HG03439 (cell line): ENCODE data around the gene INSIG1.

ENCODE experiments used
- ATAC-seq: cut with Tn5 transposase; IDR thresholded peaks from one replicate; pipeline ENCODE4 v1.9.1; 2021; ENCODE audit warnings: mild to moderate bottlenecking, moderate library complexity; ENCODE audit not compliant: unreplicated experiment

Gene INSIG1

DNA sequence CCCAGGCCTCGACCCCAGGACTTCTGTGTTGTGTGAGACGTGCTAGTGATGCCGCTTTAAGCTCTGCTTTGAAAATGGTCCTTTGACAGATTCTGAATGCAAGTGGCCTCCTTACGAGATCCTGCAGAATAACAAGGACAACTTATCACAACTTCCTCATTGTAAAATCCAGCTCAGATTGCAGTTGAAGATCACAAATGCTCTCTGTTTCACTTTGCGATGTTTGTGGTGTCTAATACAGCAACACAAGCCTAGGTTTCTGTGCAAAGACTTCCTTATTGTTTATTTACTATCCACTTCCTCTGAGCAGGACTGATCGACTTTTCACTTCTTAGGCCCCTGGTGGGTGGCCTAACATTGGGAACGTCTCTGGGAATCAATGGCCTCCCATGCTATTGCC lies 31.7 kb upstream of the INSIG1 start:
- ATAC-seq: no peak

DNA sequence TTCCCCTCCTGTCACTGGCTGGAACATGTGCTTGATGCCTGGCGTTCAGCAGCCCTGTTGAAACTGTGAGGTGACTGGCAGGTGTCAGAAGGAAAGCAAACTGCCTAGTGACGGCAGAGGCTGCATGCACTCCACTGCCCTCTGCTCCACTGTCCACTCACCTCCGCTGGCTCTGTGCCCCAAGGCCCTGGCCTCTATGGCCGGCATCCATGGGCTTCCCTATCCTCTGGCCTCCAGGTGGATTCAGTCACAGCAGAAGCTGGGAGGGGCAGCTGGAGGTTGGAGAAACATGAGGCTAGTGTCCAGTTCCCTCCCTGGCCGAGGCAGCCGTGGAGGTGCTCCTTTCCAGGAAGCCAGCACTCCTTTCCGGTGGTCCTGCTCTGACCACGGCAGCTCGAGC lies 31.2 kb upstream of the INSIG1 start:
- ATAC-seq: no peak

DNA sequence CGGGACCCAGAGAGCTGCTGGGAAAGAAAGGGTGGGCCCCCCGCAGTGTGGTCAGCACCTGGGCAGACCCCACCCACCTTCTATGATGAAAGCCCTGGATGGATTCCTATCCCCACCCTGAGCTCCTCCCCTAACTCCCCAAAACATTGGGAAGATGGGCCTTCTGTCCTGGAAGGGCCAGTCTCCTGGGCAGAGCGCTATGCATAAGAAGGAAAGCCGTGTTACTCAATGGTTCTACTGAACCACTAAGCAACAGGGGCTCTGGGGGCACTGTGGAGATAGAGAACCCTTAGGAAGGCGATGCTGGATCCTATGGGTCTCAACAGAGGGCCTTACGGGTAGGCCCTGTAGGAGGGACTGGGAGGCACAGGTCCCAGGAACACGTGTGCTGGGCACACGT lies 30.7 kb upstream of the INSIG1 start:
- no peak for ATAC-seq

DNA sequence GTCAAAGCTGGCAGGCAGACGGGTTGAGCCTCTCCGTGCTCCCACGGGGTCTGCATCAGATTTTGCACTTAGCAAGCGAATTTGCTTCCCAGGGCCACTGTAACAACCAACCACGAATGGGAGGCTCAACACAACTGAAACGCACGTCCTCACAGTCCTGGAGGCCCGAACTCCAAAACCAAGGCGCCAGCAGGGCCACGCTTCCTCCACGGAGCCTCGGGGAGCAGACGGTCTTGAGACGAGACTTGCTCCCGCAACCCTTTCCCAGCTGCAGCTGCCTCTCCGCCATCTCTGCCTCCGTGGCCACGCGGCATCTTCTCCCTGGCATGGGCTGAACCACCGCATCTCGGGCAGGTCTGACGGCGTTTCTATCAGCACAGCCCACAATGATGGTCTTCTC lies 30.2 kb upstream of the INSIG1 start:
- ATAC-seq: no peak

DNA sequence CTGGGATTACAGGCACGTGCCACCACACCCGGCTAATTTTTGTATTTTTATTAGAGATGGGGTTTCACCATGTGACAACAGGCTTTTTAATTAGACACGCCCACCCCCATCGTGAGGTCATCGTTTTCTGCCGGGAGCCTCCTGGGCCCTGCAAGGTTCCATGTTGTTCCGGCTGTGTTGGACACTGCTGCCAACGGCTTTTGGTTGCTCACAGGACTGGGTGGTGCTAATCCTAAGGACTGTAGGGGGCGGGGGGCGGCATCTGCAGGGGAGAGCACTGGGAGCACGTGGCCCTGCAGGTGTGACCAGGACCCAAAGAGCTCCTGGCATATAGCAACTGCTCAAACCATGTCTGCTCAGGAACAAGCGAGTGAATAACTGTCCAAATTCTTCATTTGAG lies 29.5 kb upstream of the INSIG1 start:
- no peak for ATAC-seq

DNA sequence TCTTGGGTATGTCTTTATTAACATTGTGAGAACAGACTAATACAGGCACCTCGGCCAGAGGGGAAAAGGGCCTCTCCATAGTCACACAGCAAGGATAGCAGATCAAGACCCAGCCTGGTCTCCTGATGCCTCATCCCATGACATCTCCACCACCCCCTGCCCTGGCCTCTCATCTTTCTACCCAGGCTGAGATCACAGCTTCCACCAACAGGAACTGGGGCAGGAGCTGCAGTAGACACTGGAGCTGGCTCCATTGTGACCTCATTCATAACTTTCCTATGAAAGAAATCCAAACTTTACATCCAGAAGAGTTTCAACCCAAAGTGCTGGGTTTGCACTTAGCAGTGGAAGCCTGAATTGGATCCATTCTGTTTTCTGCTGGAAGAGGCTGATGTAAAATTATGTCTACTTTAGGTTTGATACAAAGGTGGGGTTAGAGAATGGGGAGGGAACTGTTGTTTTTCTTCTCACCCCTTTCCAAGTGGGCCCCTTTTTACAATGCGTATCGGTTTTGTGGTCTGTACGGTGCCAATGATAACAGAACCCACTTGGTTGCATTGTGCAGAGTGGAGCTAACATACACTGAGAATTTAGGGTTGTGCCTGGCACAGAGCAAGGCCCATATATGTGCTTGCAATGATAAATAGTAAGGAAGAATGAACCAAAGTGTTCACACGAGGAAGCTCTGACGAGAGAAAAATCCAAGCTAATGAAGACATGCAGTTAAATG lies 28.6 kb upstream of the INSIG1 start:
- no peak for ATAC-seq

DNA sequence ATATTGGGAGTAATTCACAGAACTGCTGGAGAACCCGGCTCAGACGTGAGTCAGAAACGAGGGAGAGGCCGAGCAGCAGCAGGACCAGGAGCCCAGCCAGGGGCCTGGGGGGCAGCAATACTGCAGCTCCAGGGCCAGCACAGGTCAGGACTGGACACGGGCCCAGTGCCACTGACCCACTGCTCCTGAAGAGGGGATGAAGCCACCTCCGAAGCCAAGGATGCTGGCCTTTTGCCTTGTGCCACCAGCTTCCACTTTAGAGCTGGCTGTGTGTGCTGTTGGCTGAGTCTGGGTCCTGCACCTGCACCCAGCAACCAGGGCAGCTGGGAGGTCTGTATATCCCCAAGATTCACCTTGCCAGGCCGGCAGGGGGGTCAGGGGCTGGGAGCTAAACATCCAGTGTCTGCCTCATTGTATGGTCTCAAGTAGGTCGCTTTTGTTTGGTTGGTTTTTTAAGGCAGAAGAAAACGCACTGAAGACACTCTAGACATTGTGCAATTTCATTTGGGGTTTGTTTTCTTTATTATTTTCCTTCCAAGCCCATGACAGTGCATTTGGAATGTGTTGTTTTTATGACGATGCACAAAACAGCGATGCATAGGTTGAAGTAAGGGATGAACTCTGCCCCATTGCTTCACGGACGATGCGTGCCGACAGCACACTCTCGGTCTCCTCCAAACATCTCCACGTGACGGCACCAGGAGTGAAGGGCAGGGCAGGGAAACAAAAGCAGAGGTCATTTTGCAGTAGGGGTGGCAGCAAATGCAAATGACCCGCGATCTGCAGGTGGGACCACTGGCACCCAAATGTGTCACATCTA lies 27.7 kb upstream of the INSIG1 start:
- ATAC-seq: no peak

DNA sequence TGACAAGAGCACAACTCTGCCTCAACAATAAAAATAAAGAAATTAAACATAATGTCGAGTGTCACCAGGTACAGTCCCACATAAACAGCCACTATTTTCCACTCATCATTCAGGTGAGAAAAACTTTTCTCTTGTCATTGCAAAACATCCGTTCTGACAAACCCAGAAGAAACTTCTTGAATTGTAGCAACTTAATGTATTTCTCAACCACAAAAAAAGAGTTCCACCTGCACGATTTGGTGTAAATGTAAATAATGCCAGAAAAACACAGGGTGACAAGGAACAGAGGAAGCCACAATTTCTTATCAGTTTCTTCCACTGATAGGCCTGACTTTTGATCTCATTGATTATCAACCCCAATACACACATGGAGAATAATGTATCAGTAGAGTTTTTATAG lies 26.8 kb upstream of the INSIG1 start:
- no peak for ATAC-seq

DNA sequence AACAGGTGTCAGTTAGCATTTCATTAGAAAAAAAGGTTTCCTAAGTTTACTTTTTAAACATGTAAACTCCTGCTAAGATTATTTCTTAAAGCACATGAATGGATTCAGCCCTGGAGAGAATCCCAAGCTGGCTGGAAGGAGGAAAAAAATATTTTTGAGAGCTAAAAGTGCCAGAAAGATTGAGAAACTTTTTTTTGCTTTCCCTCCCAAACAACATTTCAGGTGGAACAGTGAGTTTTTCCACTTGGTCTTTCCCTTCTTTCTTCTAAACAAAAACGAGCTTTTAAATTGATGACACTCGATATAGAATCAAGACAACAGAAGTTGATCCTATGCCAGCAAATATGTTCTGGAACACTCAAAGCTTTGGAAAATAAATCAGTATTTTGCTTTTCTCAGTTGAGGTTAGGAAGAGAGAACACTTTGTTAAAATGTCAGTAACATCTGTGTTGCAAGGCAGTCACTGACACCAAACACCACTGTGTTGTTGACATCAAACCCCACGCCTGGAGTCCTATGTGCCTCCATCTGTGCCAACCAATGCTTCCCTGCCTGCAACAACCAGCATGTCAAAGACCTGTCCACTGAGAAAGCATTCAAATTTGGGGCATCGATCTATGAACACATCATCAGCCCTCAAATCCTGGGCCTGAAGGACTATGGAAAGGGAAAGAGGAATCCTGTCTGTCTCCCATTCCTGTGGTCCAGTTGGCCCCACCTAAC lies 22.9 kb upstream of the INSIG1 start:
- no peak for ATAC-seq

DNA sequence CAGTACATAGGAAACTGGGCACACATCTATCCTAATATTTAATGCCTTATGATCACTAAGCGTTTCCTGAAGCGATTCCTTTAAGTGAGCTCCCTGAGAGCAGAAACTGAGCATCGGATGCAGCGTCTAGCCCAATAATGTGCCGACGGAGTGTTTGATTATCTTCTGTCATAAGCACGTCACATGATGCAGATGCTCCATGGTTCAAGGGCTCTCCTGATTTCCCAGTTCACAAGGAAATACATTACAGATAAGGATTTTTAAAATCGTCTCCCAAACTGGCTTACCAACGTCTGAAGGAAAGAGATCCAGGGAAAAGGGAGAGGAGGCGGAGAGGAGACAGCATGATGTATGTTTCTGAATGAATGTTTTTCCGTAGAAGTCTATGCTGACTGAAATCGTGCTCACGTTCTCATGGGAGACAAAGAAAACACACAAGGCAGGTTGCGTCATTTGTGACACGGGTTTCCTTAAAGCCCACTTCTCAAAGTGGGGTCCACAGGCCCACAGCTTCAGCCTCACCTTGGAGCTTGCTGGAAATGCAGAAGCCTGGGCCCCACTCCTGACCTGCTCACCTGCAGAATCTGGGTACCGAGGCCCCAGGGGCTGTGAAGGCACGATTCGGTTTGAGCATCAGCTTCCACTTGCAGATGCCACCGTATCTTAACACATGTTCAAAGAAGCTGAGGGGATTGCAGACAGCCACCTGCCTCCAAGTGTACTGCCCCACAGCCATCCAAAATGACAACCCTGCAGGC lies 21.5 kb upstream of the INSIG1 start:
- ATAC-seq: no peak

DNA sequence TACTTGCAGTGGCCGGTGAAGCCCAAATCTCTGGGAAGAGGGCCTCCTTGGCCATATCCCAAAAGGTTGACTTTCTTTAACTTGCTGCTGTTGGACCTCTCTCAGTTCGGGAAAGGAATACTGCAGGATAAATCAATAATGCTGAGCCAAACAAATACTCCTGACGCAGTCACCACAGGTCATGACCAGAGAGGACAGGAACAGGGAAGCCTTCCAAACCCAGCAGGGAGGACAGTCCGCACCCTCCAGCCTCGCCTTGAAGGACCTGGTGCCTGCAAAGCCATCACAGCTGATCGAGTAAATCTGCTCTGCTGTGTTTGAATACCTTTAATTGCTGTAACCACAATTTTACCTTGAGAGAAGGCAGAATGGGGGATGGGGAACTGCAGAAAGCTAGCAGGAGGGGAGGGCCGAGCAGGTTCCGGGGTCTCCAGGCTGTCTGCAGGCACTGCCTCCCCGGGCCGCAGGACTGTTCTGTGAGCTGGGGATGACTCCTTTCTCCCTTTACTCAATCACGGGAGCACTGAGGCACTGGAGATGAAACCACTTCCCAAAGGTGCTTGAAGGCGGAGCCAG lies 20.8 kb upstream of the INSIG1 start:
- ATAC-seq: no peak

DNA sequence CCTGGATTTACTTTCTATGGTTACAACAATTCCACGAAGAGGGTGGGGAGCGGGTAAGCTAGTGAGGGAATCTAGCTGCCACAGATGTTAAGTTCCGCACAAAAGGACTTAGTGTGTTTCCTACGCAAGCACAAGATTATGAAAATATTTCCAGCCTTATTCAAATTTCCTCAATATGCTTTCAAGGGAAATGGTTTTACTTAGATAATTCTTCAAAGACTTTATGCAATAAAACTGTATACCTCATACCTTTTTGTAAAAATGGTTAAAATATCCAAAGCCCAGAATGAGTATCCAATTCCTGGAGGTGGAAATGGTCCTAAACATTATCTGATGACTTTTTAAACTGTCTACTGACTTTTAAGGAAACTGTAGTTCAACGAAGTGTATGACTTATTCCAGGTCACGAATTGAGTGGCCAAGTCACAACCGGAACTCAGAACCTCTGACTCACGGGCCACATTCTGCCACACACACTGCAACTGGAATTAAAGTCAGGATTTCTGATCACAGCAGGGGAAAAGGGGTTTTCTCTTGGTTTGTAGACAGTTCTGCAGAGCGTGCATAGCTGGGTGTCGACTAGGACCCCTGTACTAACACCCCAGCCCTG lies 20.2 kb upstream of the INSIG1 start:
- ATAC-seq: no peak

DNA sequence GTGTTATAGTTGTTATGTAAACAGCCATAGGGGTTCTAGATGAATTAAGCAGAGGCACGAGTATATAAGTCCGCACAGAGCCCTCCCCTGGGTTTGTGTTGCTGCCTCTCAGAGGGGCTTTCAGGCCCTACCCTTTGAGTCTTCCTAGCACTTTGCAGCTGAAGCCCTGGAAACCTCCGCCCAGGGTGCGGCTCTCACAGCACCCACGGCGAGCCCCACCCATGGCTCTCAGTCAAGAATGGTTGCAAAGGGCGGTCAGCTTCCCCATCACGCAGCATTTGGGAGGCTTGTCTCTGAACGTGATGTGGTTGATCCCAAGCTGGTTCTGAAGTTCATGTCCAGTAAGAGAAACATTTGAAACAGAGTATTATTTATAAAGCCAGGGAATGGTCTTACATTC lies 18.8 kb upstream of the INSIG1 start:
- ATAC-seq: no peak

DNA sequence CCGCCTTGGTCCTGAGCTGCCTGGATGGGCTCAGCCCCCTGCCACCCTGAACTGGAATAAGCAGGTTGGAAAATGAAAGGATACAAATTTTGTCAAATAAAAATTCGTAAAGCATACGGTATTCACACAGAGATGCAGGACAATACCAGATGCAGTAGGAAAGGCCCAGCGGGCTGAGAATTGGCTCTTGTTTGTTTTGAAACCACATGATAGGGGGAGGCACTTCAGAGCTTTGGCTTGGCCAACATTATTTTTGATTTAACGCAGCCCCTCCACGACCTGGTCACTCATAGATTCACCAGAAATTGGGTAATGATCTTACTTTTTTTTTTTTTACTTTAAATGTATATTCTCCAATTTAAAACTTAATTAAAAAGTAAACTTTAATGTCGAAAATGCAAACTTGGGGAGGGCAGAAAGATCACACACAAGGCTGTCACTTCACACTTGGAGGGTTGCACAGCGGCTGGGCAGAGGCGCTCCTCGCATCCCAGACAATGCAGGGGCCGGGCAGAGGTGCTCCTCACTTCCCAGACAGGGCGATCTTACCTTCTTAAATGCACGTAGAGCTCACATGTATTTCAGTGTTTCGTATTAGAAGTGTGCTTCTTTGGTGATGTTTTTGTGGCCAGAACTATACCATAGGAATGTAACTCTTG lies 17.8 kb upstream of the INSIG1 start:
- no peak for ATAC-seq

DNA sequence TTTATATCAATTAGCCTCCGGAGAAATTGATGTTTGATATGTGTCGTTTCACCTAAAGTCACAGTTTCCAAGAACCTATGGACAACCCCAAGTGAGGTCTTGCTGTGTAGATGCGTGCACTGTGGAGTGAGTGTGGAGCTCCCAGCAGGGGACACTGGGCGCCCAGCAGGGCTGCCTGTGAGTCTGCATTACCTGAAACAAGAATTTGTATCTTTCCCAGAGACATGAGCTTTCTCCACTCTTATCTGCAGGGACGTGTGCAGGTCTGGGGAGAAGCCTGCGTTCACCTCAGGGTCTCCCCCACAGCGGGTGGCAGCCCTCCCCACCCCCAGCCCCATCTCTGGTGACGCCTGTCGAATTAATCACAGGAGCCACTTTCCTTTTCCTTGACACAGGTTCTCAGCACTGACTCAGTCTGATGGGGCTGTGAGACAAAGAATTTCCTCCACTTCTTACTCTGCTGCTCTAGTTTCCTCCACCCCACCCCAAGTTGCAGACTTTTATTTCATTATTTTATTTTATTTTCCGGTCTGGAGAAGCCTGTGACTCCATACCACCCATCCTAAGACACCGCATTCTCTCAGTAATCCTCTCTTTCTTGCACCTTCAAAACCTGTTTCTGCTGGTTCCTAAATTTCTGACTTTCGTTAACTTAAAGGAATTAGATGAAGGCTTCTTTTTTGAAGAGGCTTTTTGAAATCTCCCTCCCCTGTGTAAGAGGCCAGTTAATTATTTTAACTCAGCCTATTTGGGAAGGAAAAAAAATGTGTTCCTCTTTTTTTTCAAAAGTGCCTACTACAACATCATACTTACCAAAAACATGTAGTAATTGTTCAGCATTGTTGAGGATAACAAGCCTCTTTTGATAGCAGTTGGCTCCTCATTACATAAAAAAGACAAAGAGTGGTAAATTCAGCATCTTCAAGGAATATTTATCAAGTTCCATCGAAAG lies 17.0 kb upstream of the INSIG1 start:
- ATAC-seq: no peak

DNA sequence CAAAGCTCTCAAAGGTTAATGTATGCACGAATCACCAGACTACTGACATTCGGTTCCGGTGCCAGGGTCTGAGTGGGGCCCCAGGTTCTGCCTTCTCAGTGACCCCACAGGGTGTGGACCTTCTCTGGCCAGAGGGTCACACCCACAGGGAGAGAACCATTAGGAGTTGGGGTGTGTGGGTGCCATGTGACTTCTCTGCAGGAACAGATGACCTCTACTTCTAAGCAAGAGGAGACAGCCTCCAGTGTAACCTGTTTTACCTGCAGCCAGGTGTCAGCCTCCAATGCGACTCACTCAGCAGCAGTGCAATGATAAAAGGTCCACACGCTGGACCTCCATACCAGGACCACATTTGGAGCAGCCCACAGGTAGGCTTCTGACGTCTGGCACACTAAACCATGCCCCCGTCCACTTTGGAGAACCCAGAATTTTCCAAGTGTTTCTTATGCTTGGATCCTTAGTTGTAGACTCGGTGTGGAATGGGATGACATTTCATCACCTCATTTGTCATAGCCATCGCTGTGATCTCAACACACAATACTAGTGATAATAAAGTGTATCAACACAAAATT lies 16.2 kb upstream of the INSIG1 start:
- ATAC-seq: no peak

DNA sequence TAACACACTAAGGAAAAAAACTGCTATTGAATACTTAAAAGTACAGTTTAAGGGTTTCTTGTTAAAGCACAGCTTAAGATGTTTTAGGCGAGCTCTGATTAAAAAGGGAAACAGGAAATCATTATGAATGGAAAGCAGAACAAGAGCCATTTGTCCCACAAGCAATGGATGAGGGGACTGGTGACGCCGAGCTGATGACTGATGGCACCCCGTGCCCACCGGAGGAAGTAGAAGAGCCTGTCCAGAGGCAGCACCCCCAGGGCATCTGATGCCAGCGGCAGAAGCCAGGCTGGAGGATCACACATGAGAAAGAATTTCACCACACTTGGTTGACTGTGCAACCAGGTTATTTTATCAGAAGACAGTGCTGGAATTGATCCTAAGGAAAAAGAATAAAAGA lies 15.0 kb upstream of the INSIG1 start:
- no peak for ATAC-seq

DNA sequence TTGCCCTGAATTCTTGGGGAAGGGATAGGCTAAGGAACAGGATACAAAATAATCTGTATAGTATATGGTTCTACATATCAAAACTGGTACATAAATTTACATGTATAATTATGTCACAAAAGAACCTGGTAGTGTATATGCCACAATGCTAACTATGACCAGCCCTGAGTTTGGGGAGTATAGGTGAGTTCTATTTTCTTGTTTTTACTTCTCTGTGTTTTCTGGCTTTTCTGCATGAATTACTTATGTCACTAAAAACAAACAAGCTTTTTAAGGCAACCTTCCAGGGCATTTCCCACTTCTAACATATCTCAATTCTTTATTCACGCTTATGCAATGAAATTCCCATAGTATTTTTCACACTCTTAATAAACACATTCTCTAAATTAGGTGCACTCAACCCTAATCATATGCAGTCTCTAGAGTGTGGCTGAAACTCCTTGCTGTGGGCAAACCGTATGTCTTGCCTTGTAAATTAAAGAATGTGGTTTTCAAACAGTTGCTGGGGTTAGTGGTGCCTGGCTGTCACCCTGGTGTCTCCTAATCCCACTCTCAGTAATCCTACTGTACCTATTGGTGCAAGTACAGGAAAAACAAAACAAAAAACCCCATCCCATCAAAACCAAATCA lies 14.0 kb upstream of the INSIG1 start:
- peak; percentile 88 for ATAC-seq
